H9 (cell line): ENCODE results near the gene ACACB. TPM values are rescaled to one million over a fixed set of nuclear protein-coding genes. Genes with fewer than 3 reads are reported as not detected.

ENCODE experiments used
- DNase-seq: peaks from one replicate; pipeline ENCODE4 v3.0.0-alpha.2; 2017
- H2AFZ ChIP-seq: one replicate; pipeline ENCODE4 v1.6.1; 2013; ENCODE audit warnings: mild to moderate bottlenecking, low read length, control low read depth, moderate library complexity
- H2AK5ac ChIP-seq: 2 replicates; pipeline ENCODE4 v1.6.1; 2013; ENCODE audit warnings: low read length, control low read depth, mixed read lengths; ENCODE audit not compliant: insufficient read length
- H2BK120ac ChIP-seq: one replicate; pipeline ENCODE4 v1.6.1; 2013; ENCODE audit warnings: low read depth, mild to moderate bottlenecking, low read length, control low read depth, inconsistent platforms; ENCODE audit not compliant: poor library complexity, severe bottlenecking
- H2BK12ac ChIP-seq: 2 replicates; pipeline ENCODE4 v1.6.1; 2013; ENCODE audit warnings: low read length, control low read depth, mixed read lengths, low read depth; ENCODE audit not compliant: insufficient read length
- H2BK15ac ChIP-seq: 2 replicates; pipeline ENCODE4 v1.6.1; 2013; ENCODE audit warnings: low read depth, low read length, control low read depth
- H2BK20ac ChIP-seq: one replicate; pipeline ENCODE4 v1.6.1; 2013; ENCODE audit warnings: low read depth, mild to moderate bottlenecking, low read length, control low read depth, inconsistent platforms; ENCODE audit not compliant: poor library complexity, severe bottlenecking
- H2BK5ac ChIP-seq: 2 replicates; pipeline ENCODE4 v1.6.1; 2013; ENCODE audit warnings: low read length, control low read depth, mixed read lengths; ENCODE audit not compliant: insufficient read length
- H3K14ac ChIP-seq: 2 replicates; pipeline ENCODE4 v1.6.1; 2013; ENCODE audit warnings: low read length, control low read depth; ENCODE audit not compliant: insufficient read depth
- H3K18ac ChIP-seq: 2 replicates; pipeline ENCODE4 v1.6.1; 2013; ENCODE audit warnings: low read depth, mild to moderate bottlenecking, mixed read lengths, low read length, control low read depth; ENCODE audit not compliant: insufficient read length
- H3K23ac ChIP-seq: 2 replicates; pipeline ENCODE4 v1.6.1; 2013; ENCODE audit warnings: low read length, control low read depth, mixed read lengths, low read depth; ENCODE audit not compliant: insufficient read length
- H3K23me2 ChIP-seq: 2 replicates; pipeline ENCODE4 v1.6.1; 2013; ENCODE audit warnings: low read depth, mild to moderate bottlenecking, mixed read lengths, low read length, control low read depth; ENCODE audit not compliant: insufficient read length, poor library complexity, severe bottlenecking
- H3K27ac ChIP-seq: 2 replicates; pipeline ENCODE4 v1.5.1; 2013; ENCODE audit warnings: low read length, control low read depth, mixed read lengths, low read depth; ENCODE audit not compliant: insufficient read length
- H3K27me3 ChIP-seq: 2 replicates; pipeline ENCODE4 v1.6.1; 2013; ENCODE audit warnings: low read length, control low read depth, inconsistent platforms; ENCODE audit not compliant: insufficient read depth
- H3K4ac ChIP-seq: 2 replicates; pipeline ENCODE4 v1.6.1; 2013; ENCODE audit warnings: low read depth, mild to moderate bottlenecking, control low read depth, inconsistent platforms, low read length, moderate library complexity
- H3K4me1 ChIP-seq: 2 replicates; pipeline ENCODE4 v1.6.1; 2013; ENCODE audit warnings: low read length, control low read depth, inconsistent platforms; ENCODE audit not compliant: insufficient read depth
- H3K4me2 ChIP-seq: 2 replicates; pipeline ENCODE4 v1.6.1; 2013; ENCODE audit warnings: low read length, control low read depth, mixed read lengths; ENCODE audit not compliant: insufficient read length, insufficient read depth
- H3K56ac ChIP-seq: 2 replicates; pipeline ENCODE4 v1.6.1; 2013; ENCODE audit warnings: low read depth, mild to moderate bottlenecking, mixed read lengths, low read length, control low read depth; ENCODE audit not compliant: insufficient read length
- H3K79me1 ChIP-seq: 2 replicates; pipeline ENCODE4 v1.6.1; 2013; ENCODE audit warnings: low read depth, mild to moderate bottlenecking, moderate library complexity, low read length, control low read depth, inconsistent platforms; ENCODE audit not compliant: insufficient read depth, poor library complexity, severe bottlenecking
- H3K79me2 ChIP-seq: 2 replicates; pipeline ENCODE4 v1.6.1; 2013; ENCODE audit warnings: low read length, control low read depth, inconsistent platforms; ENCODE audit not compliant: insufficient read depth
- H3K9ac ChIP-seq: 2 replicates; pipeline ENCODE4 v1.6.1; 2013; ENCODE audit warnings: low read length, control low read depth, mixed read lengths; ENCODE audit not compliant: insufficient read length; ENCODE audit errors: extremely low read depth
- H3K9me3 ChIP-seq: one replicate; pipeline ENCODE4 v1.6.1; 2013; ENCODE audit warnings: low read depth, low read length, inconsistent platforms; ENCODE audit not compliant: control insufficient read depth
- H3T11ph ChIP-seq: one replicate; pipeline ENCODE4 v1.6.1; 2013; ENCODE audit warnings: mild to moderate bottlenecking, low read length, control low read depth, inconsistent platforms
- H4K20me1 ChIP-seq: one replicate; pipeline ENCODE4 v1.6.1; 2013; ENCODE audit not compliant: control insufficient read depth, insufficient read length, insufficient read depth
- H4K5ac ChIP-seq: 2 replicates; pipeline ENCODE4 v1.6.1; 2013; ENCODE audit warnings: low read depth, mild to moderate bottlenecking, mixed read lengths, low read length, control low read depth; ENCODE audit not compliant: insufficient read length
- H4K8ac ChIP-seq: replicated peaks from 2 replicates; pipeline ENCODE4 v1.6.1; 2013; ENCODE audit warnings: low read length, control low read depth, mixed read lengths, low read depth; ENCODE audit not compliant: insufficient read length
- H4K91ac ChIP-seq: 2 replicates; pipeline ENCODE4 v1.6.1; 2013; ENCODE audit warnings: low read depth, mild to moderate bottlenecking, moderate library complexity, mixed read lengths, low read length, control low read depth; ENCODE audit not compliant: insufficient read length
- H3K27ac Mint-ChIP-seq, 3 experiments: 2 replicates in 2 of 3; 3 replicates in 1 of 3; pipeline ENCODE4 v1.8.0; 2020 to 2021; ENCODE audit warnings: mixed read lengths in 3 of 3, mild to moderate bottlenecking in 1 of 3, moderate library complexity in 1 of 3
- H3K27me3 Mint-ChIP-seq: 2 replicates; pipeline ENCODE4 v1.8.0; 2021; ENCODE audit warnings: low read depth, mild to moderate bottlenecking, moderate library complexity, mixed read lengths
- H3K36me3 Mint-ChIP-seq, 3 experiments: 2 replicates in 2 of 3; 3 replicates in 1 of 3; pipeline ENCODE4 v1.8.0; 2020 to 2021; ENCODE audit warnings: low read depth in 3 of 3, mixed read lengths in 3 of 3; ENCODE audit not compliant: insufficient read depth in 1 of 3
- H3K4me1 Mint-ChIP-seq, 2 experiments: 2 replicates each; pipeline ENCODE4 v1.8.0; 2020; ENCODE audit warnings: mixed read lengths in 2 of 2
- H3K4me3 Mint-ChIP-seq, 2 experiments: 2 replicates in 1 of 2; 3 replicates in 1 of 2; pipeline ENCODE4 v1.8.0; 2020 to 2021; ENCODE audit warnings: mild to moderate bottlenecking in 2 of 2, mixed read lengths in 2 of 2, moderate library complexity in 1 of 2
- H3K9me3 Mint-ChIP-seq, 2 experiments: 2 replicates in 1 of 2; 3 replicates in 1 of 2; pipeline ENCODE4 v1.8.0; 2020; ENCODE audit warnings: mild to moderate bottlenecking in 2 of 2, mixed read lengths in 2 of 2, moderate library complexity in 1 of 2
- CTCF ChIP-seq: fragments of 200-600 bp; sonication (generic); conservative IDR thresholded peaks from 3 replicates; pipeline ENCODE4 v1.8.0; 2021; ENCODE audit warnings: antibody characterized with exemption, mild to moderate bottlenecking
- WGBS: extraction: QIAGEN DNeasy Blood & Tissue Kit; methylation state at CpG from one replicate; pipeline ENCODE4 v1.1.7; 2013; ENCODE audit warnings: missing lambda C conversion rate, low lambda C conversion rate, mixed read lengths; ENCODE audit not compliant: insufficient read length; ENCODE audit errors: extremely low coverage; 5-methylcytosine and 5-hydroxymethylcytosine counted together
- total RNA-seq: library from RNA; stranded (reverse); gene quantifications from 2 replicates; pipeline ENCODE4 v1.2.1, GENCODE V29; 2021

The ACACB gene
- total RNA-seq, 1 experiment from 2014 or later: 14.2 TPM

GRCh38 chr12:109284392-109284791 is 168.0 kb downstream of the ACACB start:
- H3K4me1 Mint-ChIP-seq: peaks cover 2 to 7% of the 10 kb centered on the region in 2 experiments; a peak in 2 of 4 replicates
- no peak for TF ChIP-seq CTCF
- no peaks in the 10 kb centered on the region for H3K27me3 ChIP-seq
- no peak overlapping the region for H2BK15ac ChIP-seq
- H2AFZ ChIP-seq: no peak overlapping the region
- no peak overlapping the region for H3K4me3 Mint-ChIP-seq
- H3K36me3 Mint-ChIP-seq: no peaks in the 10 kb centered on the region
- no peaks in the 10 kb centered on the region; the same call in none of the 2 replicates for H3K27me3 Mint-ChIP-seq
- no peak overlapping the region for H3K18ac ChIP-seq
- H3K9me3 Mint-ChIP-seq: no peaks in the 10 kb centered on the region
- no peaks in the 10 kb centered on the region for H3K79me1 ChIP-seq
- H3K27ac Mint-ChIP-seq: no peak overlapping the region
- no peaks in the 10 kb centered on the region for H3K9me3 ChIP-seq
- no peaks in the 10 kb centered on the region for H3K4me1 ChIP-seq
- no peaks in the 10 kb centered on the region for H3K23me2 ChIP-seq
- no peak overlapping the region for H2BK5ac ChIP-seq
- no peak overlapping the region for H4K91ac ChIP-seq
- no peak overlapping the region for H3K4ac ChIP-seq
- H3T11ph ChIP-seq: no peak overlapping the region
- H3K4me2 ChIP-seq: no peak overlapping the region
- no peak overlapping the region for H3K9ac ChIP-seq
- no peak for DNase-seq
- H3K14ac ChIP-seq: no peak overlapping the region
- H2BK20ac ChIP-seq: no peak overlapping the region
- no peak overlapping the region for H3K23ac ChIP-seq
- H2AK5ac ChIP-seq: no peak overlapping the region
- no peak overlapping the region for H2BK12ac ChIP-seq
- H4K8ac ChIP-seq: no peak overlapping the region
- no peak overlapping the region for H3K27ac ChIP-seq
- H2BK120ac ChIP-seq: no peak overlapping the region
- WGBS: no CpG with 5 or more reads among the region's 20 CpGs
- no peak overlapping the region for H3K56ac ChIP-seq
- H3K79me2 ChIP-seq: no peaks in the 10 kb centered on the region
- H4K20me1 ChIP-seq: no peaks in the 10 kb centered on the region
- H4K5ac ChIP-seq: no peak overlapping the region
